KMS-11 (cell line): Measurements from ENCODE around the gene S100A2.
A peak's percentile ranks its signal among the peaks of the same experiment; 100 is the strongest.

Experiments used
- H2AFZ ChIP-seq: fragments of 200-600 bp; sonication (generic); 2 replicates; pipeline ENCODE4 v1.6.1; 2016; ENCODE audit warnings: antibody characterized with exemption, mixed run types, low read depth
- H3K27ac ChIP-seq: fragments of 200-600 bp; sonication (generic); 2 replicates; pipeline ENCODE4 v1.6.1; 2016; ENCODE audit warnings: mild to moderate bottlenecking, mixed run types
- H3K27me3 ChIP-seq: fragments of 200-600 bp; sonication (generic); 2 replicates; pipeline ENCODE4 v1.6.1; 2017; ENCODE audit warnings: mild to moderate bottlenecking, low read depth, mixed run types, moderate library complexity; ENCODE audit not compliant: insufficient read depth
- H3K36me3 ChIP-seq: fragments of 200-600 bp; sonication (generic); 2 replicates; pipeline ENCODE4 v1.6.1; 2017; ENCODE audit warnings: mild to moderate bottlenecking, mixed run types; ENCODE audit not compliant: insufficient read depth
- H3K4me1 ChIP-seq: fragments of 200-600 bp; sonication (generic); 2 replicates; pipeline ENCODE4 v1.6.1; 2016; ENCODE audit warnings: mild to moderate bottlenecking, low read depth, mixed run types; ENCODE audit not compliant: poor library complexity, severe bottlenecking
- H3K4me2 ChIP-seq: fragments of 200-600 bp; sonication (generic); 2 replicates; pipeline ENCODE4 v1.7.0; 2016; ENCODE audit warnings: mild to moderate bottlenecking, mixed run types
- H3K4me3 ChIP-seq: fragments of 200-600 bp; sonication (generic); IDR thresholded peaks from 2 replicates; pipeline ENCODE4 v1.6.1; 2017; ENCODE audit warnings: low read depth, low read length, mixed read lengths; ENCODE audit not compliant: insufficient read depth
- H3K79me2 ChIP-seq: fragments of 200-600 bp; sonication (generic); 2 replicates; pipeline ENCODE4 v1.6.1; 2016; ENCODE audit warnings: low read depth, mixed run types; ENCODE audit not compliant: insufficient read depth
- H3K9ac ChIP-seq: fragments of 200-600 bp; sonication (generic); 2 replicates; pipeline ENCODE4 v1.6.1; 2016; ENCODE audit warnings: mild to moderate bottlenecking, mixed run types
- H4K20me1 ChIP-seq: fragments of 200-600 bp; sonication (generic); 2 replicates; pipeline ENCODE4 v1.6.1; 2016; ENCODE audit warnings: mild to moderate bottlenecking, mixed run types; ENCODE audit not compliant: insufficient read depth
- TF ChIP-seq, protein P1 (sequence below): fragments of 200-600 bp; sonication (generic); conservative IDR thresholded peaks from 2 replicates; pipeline ENCODE4 v1.6.1; 2017; ENCODE audit warnings: low read depth, mild to moderate bottlenecking, antibody characterized with exemption, low read length, moderate library complexity, mixed read lengths

S100A2 gene

DNA sequence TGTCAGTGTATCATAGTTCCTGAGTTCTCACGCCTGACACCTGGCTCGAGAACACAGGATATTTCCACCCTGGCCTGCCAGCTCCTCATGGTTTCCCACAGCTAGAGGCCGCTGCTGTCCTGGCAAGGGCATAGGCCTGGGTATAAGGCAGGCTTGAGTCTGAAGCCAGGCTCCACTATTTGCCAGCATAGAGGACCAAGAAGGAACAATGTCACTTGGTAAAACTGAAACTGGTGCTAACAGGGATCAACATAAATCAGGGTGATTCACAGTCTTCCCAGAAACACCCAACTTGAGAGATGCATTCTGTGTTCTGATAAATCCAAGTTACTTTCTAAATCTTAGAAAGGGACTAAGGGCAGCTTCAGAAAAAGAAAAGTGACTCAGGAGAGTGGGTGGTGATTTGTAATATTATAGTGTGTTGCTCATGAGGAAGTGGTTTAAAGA lies 6.9 kb upstream of the S100A2 start:
- Histone ChIP-seq H2AFZ (peak overlapping the region; percentile 10; the same call in 1 of the 2 replicates), H3K4me3 (no peak overlapping the region), H3K27ac (no peak overlapping the region)

DNA sequence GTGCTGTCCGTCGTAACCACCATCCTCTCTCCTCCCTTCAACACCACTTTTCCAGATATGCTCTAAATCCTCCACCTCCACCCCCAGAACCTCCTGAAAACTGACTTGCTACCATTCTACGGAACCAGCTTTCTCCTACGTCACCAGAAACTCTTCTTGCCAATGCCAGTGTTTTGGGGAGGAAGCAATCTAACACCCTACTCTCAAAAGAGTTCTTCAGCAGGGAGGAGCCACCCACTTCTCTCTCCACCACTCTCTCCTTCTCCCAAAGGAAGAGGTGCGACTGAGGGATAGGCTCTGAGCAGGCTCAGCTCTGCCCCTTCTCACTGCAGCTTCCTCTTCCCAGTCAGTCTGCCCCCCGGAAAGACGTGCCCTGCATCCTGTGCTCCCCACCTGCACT lies 6.1 kb upstream of the S100A2 start:
- H3K4me2 ChIP-seq, result no peak overlapping the region
- no peak overlapping the region for H3K27ac ChIP-seq

More for the DNA sequence above, 6.9 kb upstream of the S100A2 start:
- no peaks in the 10 kb centered on the region for H3K79me2 ChIP-seq
- H3K4me1 ChIP-seq, result peaks cover 17% of the 10 kb centered on the region
- TF ChIP-seq, protein P1, sequence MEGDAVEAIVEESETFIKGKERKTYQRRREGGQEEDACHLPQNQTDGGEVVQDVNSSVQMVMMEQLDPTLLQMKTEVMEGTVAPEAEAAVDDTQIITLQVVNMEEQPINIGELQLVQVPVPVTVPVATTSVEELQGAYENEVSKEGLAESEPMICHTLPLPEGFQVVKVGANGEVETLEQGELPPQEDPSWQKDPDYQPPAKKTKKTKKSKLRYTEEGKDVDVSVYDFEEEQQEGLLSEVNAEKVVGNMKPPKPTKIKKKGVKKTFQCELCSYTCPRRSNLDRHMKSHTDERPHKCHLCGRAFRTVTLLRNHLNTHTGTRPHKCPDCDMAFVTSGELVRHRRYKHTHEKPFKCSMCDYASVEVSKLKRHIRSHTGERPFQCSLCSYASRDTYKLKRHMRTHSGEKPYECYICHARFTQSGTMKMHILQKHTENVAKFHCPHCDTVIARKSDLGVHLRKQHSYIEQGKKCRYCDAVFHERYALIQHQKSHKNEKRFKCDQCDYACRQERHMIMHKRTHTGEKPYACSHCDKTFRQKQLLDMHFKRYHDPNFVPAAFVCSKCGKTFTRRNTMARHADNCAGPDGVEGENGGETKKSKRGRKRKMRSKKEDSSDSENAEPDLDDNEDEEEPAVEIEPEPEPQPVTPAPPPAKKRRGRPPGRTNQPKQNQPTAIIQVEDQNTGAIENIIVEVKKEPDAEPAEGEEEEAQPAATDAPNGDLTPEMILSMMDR, result peak; percentile 95
- H3K4me2 ChIP-seq, result peak overlapping the region; percentile 0; the same call in 1 of the 2 replicates
- H3K9ac ChIP-seq, result no peak overlapping the region
- H3K36me3 ChIP-seq, result no peaks in the 10 kb centered on the region
- H4K20me1 ChIP-seq, result no peaks in the 10 kb centered on the region
- H3K27me3 ChIP-seq, result peaks cover 5% of the 10 kb centered on the region; the same call in 1 of the 2 replicates

DNA sequence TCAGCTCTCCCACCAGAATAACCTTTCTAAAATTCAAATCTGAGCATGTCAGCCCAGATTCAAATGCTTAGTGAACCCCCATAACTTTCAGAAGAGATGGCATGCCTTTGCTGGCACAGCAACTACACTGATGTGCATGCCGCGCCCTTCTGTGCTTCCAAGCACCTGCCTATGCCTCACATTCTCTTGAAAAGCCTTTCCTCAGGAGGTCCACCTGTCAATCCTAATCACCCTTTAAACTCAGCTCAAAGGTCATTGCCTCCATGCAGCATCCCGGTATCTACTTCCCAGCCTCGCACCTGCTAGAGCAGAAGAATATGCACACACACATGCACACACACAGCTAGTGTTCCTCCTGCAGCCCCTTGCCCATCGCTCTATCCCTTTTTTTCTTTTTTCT lies 5.2 kb upstream of the S100A2 start:
- TF ChIP-seq, protein P1, result no peak
- H3K27ac ChIP-seq, result no peak overlapping the region
- no peak overlapping the region for H3K4me2 ChIP-seq
- peaks cover 28% of the 10 kb centered on the region for H3K4me1 ChIP-seq
- H3K9ac ChIP-seq, result no peak overlapping the region
- no peaks in the 10 kb centered on the region for H3K36me3 ChIP-seq
- H3K4me3 ChIP-seq, result no peak overlapping the region
- H2AFZ ChIP-seq, result no peak overlapping the region
- H3K27me3 ChIP-seq, result peaks cover under 1% of the 10 kb centered on the region; the same call in 1 of the 2 replicates
- no peaks in the 10 kb centered on the region for H4K20me1 ChIP-seq
- no peaks in the 10 kb centered on the region for H3K79me2 ChIP-seq

More for the DNA sequence above, 6.1 kb upstream of the S100A2 start:
- Histone ChIP-seq H3K4me3 (no peak overlapping the region), H4K20me1 (no peaks in the 10 kb centered on the region), H3K36me3 (no peaks in the 10 kb centered on the region), H3K9ac (no peak overlapping the region), H3K27me3 (peaks cover 4% of the 10 kb centered on the region; the same call in 1 of the 2 replicates), H3K4me1 (peaks cover 23% of the 10 kb centered on the region), H3K79me2 (no peaks in the 10 kb centered on the region), H2AFZ (no peak overlapping the region)
- TF ChIP-seq, protein P1, result no peak

DNA sequence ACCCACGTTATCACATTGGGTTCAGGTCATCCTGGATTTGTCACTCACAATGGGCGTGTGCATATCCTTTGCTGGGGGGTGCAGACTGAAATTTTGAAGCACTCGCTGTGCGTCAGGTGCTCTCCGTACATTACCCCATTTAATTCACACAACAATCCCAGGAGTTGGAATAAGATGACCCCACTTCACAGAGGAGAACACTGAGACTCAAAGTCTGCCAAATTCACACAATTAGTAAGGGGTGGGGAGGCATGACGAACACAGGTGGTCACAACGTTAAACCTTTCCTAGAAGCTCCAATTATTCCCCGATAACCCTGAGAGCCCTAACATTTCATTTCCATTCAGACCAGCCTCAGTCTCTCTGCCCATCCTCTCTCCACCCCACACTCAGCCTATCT lies 3.8 kb upstream of the S100A2 start:
- no peaks in the 10 kb centered on the region for H3K27me3 ChIP-seq
- no peaks in the 10 kb centered on the region for H3K36me3 ChIP-seq
- no peak overlapping the region for H3K4me2 ChIP-seq
- H3K27ac ChIP-seq, result no peak overlapping the region
- no peaks in the 10 kb centered on the region for H4K20me1 ChIP-seq
- TF ChIP-seq, protein P1, result no peak
- no peaks in the 10 kb centered on the region for H3K79me2 ChIP-seq
- no peak overlapping the region for H3K4me3 ChIP-seq
- peaks cover 28% of the 10 kb centered on the region for H3K4me1 ChIP-seq
- H3K9ac ChIP-seq, result no peak overlapping the region
- H2AFZ ChIP-seq, result peak overlapping the region; percentile 98; the same call in 1 of the 2 replicates
